GM15510 (cell line): Measurements from ENCODE around the gene CARD11.

Experiments used
- POLR2A ChIP-seq: IDR thresholded peaks from 3 replicates; pipeline ENCODE4 v1.6.1; 2011; ENCODE audit warnings: borderline replicate concordance; ENCODE audit not compliant: insufficient read length; ENCODE audit errors: extremely low read depth

Gene CARD11

DNA sequence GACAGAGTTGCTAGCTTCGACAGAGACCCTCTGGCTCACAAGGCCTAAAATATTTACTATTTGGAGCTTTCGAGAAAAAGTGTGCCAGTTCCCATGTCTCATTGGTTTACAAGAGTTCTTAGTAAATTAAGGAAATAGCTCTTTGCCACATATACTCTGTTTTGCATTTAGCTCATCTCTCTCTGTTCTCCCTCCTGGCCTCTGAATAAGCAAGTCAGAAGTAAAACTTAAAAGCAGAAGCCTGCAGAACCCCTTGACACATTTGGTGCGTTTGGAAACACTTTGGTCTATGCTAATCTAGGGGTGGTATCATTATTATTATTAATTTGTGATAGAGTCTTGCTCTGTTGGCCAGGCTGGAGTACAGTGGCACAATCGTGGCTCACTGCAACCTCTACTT, 6.4 kb downstream of the CARD11 start:
- TF ChIP-seq POLR2A = no peak

DNA sequence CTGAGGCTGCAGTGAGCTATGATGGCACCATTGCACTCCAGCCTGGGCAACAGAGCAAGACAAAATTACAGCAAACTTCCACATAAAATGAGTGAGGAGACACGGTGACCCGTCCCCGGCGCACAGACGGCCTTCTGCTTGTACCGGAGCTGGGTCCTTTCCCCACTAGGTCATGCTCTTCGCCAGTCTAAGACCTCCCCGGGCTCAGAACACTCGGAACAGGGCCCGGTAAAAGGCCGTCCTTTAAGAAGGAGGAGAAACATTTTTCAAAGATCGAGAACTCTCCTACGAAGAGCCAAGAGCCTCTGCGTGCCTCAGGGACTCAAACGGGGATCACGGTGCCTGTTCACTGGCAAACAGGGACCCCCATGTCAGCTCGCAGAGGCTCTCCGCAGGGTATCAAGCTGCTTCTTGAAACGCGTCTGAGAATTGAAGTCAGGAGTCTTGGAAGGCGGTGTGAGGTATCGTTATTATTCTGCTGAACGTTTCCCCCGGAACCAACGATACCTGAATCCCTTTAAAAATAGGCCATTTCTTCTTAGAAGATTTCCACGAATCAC, 9.0 kb downstream of the CARD11 start:
- TF ChIP-seq POLR2A = no peak

DNA sequence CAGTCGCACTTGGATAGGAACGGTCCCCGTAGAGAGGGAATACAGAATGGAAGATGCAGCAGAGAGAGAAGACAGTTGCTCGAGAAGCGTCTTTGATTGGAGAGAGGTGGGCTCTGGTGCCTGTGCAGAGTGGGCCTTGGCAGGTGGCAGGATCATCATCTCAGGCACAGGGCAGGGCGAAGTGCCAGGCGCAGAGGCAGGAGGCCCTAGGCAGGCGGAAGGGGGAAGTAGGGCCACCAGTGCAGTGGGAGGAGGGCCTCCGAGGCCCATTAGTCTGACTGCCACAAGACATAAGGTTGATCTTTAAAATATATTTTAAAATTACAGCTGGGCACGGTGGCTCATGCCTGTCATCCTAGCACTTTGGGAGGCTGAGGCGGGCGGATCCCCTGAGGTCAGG, 10.1 kb downstream of the CARD11 start:
- no peak for TF ChIP-seq POLR2A

DNA sequence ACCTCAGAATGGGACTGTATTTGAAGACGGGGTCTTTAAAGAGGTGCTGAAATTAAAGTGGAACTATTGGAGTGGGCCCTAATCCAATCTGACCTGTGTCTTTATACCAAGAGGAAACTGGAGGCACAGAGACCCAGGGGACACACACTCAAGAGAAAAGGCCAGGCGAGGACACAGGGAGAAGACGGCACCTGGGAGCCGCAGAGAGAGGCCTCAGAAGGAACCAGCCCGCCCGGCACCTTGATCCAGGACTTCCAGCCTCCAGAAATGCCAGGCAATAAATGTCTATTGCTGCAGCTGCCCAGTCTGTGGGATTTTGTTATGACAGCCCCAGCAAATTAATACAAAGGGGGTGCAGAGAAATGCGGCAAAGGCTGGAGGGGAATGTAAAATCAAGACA, 10.5 kb downstream of the CARD11 start:
- no peak for TF ChIP-seq POLR2A

DNA sequence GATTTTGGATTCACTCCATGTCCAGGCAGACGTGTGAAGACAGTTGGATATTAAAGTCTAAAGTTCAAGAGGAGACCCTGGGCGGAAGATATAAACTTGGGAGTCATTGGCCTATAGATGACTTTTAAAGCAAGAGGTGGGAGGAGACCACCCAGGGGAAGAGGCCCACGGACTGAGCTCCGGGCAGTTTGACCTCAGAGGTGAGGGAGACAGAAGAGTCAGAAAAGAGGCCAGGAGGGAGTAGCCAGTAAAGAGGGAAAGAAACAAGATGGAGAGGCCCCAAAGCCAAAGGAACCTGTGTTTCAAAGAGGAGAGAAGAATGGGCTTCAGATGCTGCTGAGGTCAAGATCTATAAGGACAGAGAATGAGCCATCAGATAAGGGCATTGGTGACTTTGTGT, 11.4 kb downstream of the CARD11 start:
- TF ChIP-seq POLR2A = no peak

DNA sequence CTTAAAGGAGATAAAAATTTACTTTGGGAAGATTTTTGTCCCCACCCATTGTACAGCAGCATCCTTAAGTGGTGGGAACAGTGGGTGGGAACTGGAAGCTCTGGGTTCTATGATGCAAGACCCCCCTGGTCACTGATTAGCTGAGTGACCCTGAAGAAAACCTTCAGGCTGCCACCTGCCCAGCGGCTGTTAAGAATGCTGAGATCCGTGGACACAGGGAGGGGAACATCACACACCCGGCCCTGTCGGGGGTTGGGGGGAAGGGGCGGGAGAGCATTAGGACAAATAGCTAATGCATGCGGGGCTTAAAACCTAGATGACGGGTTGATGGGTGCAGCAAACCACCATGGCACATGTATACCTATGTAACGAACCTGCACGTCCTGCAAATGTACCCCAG, 14.5 kb downstream of the CARD11 start:
- TF ChIP-seq POLR2A = no peak

DNA sequence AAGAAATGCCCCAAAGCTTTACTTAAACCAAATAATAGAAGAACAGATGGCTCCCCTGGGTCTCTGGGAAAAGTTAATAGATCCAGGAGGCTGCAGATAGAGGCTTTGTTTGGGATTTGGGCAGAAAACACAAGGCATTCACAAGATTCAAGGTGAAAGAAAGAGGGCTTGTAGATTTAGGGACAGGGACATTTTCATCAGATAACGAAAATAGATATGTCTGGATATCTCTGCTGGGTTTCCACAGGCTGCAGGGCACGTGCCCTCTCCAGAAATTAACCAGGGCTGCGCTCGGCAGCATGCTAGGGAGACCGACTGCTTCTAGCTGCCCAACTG, 14.9 kb downstream of the CARD11 start:
- TF ChIP-seq POLR2A = no peak

DNA sequence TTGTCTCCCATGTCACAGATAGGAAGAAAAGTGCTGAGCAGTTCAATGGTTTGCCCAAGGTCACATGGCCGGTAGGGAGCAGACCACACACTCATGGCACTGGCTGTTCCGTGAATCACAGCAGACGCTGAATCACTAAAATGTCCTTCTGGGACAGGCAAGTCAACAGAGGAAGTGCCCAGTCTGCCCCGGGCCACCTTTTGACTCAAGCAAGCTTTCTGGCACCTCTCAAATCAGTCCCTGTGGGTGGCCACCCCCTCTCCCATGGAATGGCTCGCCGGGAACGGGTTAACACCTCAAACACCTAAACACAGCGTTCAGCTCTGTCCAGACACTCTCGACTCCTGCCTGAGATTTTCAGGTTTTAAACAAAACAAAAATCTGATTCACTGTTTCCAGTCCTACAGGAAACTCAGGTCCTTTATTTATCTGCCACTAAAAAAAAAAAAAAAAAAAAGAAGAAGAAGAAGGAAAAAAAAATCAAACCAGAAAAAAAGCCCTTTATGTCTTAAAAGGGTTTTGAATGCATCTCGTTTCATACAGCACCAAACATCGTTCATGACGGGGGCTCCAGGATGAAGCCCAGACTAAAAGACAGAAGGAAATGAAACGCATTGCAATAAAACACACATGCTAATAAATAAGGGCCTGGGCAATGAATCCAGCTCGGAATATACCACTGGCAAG, 15.5 kb downstream of the CARD11 start:
- TF ChIP-seq POLR2A = no peak

DNA sequence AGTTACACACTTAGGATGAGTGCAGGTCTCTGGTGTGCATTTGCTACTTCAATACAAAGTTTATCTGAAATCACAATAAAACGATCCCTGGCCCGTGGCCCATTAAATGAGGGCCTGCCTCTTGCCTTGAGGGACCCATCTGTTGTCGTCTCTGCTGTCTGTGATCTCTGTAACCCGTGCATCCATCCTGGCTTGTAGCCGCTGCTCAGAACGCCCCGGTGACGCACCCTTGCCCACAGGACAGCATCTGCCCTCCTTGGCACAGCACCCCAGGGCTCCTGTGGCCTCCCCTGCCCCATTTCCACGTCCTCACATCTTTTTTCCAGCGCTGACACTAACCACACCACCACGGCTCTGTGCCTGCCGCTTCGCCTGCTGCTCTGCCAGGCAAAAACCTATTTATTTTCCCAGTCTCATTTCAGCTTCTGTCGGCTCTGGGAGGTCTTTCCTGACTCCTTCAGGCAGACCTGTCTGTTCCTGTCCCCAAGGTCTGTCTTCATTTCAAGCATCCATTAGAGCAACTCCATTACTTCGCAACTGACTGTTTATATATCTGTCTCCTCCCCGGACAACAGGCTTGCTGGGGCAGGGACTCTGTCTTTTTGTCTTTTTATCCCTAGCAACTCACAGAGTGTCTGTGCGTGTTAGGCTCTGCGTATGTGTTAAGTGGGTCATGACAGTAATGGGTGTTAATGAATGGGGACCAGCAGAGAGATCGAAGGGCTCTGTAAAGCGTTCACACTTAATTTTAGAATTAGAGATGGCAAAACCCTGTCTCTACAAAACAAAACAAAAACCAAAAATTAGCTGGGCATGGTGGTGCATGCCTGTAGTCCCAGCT, 16.4 kb downstream of the CARD11 start:
- TF ChIP-seq POLR2A = no peak

DNA sequence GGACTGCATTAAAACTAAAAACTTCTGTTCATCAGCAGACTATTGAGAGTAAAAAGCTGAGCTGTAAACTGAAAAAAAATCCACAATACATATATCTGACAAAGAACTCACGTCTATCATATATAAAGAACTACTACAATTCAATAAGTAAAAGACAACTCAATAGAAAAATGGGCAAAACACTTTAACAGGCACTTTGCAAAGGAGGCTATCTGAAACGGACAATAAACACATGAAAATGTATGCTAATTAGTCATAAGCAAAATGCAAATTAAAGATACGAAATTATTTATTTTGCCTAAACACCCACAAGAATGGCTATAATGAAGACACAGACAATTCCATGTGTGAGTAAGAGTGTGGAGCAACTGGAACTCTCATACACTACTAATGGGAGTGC, 18.1 kb downstream of the CARD11 start:
- TF ChIP-seq POLR2A = no peak

DNA sequence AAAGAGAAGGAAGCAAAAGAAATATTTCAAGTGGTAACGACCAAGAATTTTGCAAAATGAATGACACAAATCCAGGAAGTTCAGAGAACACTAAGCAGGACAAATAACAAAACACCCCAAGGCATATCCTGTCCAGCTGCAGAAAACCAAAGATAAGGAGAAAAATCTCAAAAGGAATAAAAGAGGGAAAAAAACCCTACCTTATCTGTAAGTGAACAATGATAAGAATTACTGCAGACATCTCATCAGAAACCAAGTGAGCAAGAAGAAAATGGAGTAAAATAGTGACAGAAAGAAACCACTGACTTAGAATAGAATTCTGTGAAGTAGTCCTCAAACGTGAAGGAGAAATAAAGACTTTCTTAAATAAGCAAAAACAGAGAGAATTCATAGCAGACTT, 21.8 kb downstream of the CARD11 start:
- no peak for TF ChIP-seq POLR2A

DNA sequence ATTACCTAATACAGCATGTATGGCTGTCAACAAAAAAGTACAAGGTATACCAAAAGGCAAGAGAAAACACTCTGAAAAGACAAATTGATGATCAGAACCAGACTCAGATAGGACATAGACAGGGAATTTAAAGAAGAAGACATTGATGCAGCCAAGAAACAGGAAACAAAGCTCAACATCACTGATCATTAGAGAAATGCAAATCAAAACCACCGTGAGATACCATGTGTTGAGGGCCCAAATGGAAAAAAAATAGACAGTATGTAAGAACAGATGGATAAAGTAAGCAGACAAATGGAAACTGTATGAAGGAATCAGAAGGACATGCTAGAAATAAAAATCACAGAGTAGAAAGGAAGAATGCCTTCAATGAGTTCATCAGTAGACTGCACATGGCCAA, 23.3 kb downstream of the CARD11 start:
- TF ChIP-seq POLR2A = no peak

DNA sequence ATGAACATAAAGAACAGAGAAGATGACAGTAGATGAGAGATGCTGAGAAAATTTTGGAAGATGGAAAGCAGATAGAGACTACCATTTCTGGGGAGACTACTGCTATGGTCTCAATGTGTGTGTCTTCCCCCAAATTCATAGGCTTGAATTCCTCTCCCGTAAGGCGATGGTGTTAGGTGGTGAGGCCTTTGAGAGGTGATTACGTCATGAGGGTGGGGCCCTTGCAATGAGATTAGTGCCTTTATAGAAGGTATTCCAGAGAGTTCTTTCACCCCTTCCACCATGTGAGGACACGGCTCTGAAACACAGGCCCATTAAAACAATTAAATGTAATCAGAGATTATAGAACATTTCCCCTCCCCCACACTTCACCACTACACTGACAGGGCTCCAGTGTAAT, 23.9 kb downstream of the CARD11 start:
- no peak for TF ChIP-seq POLR2A

DNA sequence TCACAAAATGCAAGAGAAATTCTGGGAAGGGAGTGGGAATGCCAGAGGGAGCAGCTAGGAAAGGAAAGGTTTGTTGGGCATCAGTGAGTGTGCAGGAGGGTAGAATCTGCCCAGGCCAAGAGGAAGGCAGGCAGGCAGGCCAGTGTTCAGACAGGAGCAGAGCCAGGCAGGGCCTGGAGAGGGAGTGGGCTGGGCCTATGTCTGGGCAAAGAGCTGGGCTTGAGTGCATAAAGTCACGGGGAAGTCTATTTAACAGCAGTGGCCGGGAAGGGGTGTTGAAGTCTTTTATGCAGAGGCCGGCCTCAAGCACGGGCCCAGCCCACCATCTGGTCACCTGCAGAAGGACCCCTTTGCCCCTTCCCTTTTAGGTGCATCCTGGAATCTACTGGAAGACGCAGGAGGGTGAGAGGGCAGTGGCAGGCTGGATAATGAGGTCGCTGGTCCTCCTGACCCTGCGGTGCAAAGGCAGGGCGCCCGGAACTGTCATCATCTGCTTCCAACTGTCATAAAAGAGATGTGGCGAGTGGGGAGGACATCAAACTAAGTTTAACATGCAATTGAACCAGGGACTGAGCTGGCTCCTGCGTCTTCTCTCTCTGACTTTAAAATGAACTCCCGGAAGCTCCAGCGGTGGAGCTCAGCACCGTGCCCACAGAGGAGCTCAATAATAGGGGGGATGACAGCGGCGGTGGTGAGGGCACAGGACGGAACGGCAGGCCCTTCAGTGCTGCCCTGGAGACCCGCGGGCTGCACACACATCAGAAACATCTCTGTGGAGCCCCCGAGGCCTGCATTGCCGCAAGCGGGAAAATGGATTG, 29.5 kb downstream of the CARD11 start:
- TF ChIP-seq POLR2A = no peak

DNA sequence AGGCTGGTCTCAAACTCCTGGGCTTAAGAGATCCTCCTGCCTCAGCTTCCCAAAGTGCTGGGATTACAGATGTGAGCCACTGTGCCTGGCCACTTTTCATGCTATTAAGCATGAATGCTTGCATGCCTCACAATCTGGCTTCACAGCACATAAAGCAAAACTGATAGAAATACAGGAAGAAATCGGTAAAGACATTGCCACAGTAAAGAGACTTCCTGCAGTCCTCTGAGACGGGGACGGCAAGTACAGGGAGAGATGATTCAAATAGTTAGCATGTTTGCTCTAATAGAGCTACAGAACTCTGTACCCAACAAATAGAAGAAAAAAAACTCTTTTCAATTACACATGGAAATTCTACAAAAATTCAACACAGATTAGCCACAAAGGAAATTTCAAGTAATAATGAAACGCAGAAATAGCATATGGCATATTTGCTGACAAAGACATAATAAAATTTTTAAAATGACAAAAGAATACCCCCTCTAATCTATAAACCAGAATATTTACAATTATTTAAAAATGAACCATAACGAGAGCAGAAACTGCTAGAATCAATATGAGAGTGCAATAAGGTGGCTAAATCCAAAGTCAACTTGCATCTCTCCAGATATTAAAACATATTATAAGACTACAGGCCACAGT, 32.3 kb downstream of the CARD11 start:
- no peak for TF ChIP-seq POLR2A
